Stimulated activated naive CD4-positive, alpha-beta T cell treated with Interleukin-2 at 50 U/mL for 16 hours (primary cell): ENCODE measurements around the gene TCF25.
A peak's percentile ranks its signal among the peaks of the same experiment; 100 is the strongest.
"Not testable (repeated sequence)": the region's sequence is repeated elsewhere in the genome, so short reads cannot be mapped to it uniquely, and the experiment has no call there.

Experiments used
- DNase-seq: peaks from one replicate; lab custom pipeline; 2025; lab: John Stamatoyannopoulos, UW

TCF25 gene, protein sequence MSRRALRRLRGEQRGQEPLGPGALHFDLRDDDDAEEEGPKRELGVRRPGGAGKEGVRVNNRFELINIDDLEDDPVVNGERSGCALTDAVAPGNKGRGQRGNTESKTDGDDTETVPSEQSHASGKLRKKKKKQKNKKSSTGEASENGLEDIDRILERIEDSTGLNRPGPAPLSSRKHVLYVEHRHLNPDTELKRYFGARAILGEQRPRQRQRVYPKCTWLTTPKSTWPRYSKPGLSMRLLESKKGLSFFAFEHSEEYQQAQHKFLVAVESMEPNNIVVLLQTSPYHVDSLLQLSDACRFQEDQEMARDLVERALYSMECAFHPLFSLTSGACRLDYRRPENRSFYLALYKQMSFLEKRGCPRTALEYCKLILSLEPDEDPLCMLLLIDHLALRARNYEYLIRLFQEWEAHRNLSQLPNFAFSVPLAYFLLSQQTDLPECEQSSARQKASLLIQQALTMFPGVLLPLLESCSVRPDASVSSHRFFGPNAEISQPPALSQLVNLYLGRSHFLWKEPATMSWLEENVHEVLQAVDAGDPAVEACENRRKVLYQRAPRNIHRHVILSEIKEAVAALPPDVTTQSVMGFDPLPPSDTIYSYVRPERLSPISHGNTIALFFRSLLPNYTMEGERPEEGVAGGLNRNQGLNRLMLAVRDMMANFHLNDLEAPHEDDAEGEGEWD

GRCh38 chr16:89873109-89873971, at the start of gene TCF25:
Gene TCF25, plus strand, starts transcription at chr16:89873592. Its CDS starts 76 bp downstream, at chr16:89873668.
- peak; percentile 80 for DNase-seq

- DNase-seq: not testable (repeated sequence)
Observed at GRCh38 chr16:89823824-89824148, 49.6 kb upstream of the TCF25 start.

- no peak for DNase-seq
Observed at GRCh38 chr16:89826531-89827382, 46.6 kb upstream of the TCF25 start.

- DNase-seq: no peak
Observed at GRCh38 chr16:89827383-89828198, 45.8 kb upstream of the TCF25 start.

GRCh38 chr16:89828199-89828869, 45.1 kb upstream of the TCF25 start, which contains the start of gene SPIRE2:
Gene SPIRE2, plus strand, starts transcription at chr16:89828475. Its CDS starts 76 bp downstream, at chr16:89828551.
- peak; percentile 65 for DNase-seq

- no peak for DNase-seq
Observed at GRCh38 chr16:89828870-89829629, 44.3 kb upstream of the TCF25 start.

DNA sequence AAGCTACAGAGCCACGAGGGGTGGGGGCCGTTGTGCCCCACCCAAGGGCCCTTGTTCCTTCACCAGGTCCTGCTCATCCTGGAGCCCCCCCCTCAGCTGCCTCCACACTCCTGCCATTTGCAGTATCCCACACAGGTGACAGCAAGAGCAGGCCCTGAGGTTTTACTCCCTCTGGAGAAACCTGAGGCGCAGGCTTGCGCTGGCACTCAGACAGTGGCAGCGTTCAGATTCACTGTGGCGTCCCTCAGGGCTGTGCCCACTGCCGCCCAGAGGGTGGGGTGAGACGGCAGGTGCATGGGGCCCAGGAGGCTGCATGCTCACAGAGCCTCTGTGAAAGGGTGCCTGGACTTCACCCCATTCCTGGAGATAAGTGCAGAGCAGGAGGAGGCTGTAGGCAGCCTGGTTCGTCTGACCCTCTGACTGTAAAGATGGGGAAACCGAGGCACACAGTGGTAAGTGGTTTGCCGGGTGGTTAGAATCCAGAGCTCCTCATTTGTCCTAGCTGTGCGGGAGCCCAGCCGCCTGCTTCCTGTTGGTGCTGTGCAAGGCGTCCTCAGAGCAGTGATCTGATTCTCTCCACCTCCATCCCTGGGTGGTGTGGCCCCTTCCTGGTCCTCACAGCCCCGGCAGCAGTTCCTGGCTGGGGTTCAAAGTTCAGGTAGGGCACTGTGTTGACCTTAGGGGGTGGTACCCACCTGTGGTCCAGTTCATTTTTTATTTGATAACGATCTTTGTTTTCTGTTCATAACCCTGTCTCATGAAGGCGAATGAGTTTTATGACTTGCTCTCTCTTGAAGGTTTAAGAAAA, 43.6 kb upstream of the TCF25 start:
- no peak for DNase-seq

DNA sequence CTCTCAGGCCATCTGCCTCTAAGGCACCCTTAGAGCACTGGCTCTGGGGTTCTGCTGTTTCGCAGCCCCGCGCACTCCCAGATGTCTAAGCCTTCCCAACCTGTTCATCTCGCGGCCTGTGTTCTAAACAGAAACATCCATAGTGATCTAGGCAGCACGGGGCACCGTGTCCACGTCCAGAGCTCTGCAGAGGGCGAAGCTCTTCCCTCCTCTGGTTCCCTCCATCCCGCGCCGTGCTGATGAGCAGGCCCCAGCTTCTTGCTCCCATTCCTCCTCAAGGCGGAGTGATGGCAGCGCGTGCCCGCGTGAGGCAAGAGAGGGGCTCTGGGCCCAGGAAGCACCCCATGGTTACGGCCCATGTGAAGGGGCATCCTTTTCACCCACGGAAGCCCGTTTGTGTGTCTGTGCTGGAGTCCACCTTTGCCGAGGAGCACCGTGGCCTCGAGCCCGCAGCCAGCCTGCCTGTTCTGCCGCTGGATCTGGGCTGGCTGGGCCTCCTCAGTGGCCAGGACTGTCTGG, 41.5 kb upstream of the TCF25 start:
- DNase-seq: no peak

GRCh38 chr16:89833664-89834363, 39.6 kb upstream of the TCF25 start:
- DNase-seq: not testable (repeated sequence)

DNA sequence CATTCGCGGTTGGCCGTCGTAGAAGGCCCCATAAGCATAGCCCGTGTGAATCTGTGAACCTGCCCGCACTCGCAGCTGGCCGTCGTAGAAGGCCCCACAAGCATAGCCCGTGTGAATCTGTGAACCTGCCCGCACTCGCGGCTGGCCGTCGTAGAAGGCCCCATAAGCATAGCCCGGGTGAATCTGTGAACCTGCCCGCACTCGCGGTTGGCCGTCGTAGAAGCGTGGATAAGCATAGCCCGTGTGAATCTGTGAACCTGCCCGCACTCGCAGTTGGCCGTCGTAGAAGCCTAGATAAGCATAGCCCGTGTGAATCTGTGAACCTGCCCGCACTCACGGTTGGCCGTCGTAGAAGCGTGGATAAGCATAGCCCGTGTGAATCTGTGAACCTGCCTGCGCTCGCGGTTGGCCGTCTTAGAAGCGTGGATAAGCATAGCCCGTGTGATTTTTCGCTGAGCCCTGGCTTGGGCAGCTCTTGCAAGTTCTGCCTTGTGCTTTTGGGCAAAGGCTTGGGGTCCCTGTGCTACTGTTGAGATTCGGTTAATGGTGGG, 38.5 kb upstream of the TCF25 start:
- not testable (repeated sequence) for DNase-seq

- not testable (repeated sequence) for DNase-seq
Observed at GRCh38 chr16:89836484-89836883, 36.9 kb upstream of the TCF25 start.

GRCh38 chr16:89837014-89837546, 36.3 kb upstream of the TCF25 start:
- no peak for DNase-seq

DNA sequence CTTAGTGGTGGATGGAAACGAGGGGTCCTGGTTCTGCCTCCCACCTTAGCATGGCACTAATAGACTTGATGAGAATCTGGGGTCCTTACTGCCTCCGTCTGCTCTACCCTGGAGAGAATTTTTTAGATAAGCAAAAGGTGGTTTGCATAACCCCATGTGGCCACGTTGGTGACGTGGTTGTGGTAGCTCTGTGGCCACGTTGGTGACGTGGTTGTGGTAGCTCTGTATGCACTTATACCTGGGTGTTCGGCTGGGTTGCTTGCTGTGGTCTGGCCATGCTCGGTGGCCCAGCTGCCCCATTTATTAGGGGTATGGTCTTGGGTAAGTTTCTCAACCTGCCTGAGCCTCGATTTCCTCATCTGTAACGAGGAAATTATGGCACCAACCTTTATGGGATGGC, 32.1 kb upstream of the TCF25 start:
- no peak for DNase-seq

DNA sequence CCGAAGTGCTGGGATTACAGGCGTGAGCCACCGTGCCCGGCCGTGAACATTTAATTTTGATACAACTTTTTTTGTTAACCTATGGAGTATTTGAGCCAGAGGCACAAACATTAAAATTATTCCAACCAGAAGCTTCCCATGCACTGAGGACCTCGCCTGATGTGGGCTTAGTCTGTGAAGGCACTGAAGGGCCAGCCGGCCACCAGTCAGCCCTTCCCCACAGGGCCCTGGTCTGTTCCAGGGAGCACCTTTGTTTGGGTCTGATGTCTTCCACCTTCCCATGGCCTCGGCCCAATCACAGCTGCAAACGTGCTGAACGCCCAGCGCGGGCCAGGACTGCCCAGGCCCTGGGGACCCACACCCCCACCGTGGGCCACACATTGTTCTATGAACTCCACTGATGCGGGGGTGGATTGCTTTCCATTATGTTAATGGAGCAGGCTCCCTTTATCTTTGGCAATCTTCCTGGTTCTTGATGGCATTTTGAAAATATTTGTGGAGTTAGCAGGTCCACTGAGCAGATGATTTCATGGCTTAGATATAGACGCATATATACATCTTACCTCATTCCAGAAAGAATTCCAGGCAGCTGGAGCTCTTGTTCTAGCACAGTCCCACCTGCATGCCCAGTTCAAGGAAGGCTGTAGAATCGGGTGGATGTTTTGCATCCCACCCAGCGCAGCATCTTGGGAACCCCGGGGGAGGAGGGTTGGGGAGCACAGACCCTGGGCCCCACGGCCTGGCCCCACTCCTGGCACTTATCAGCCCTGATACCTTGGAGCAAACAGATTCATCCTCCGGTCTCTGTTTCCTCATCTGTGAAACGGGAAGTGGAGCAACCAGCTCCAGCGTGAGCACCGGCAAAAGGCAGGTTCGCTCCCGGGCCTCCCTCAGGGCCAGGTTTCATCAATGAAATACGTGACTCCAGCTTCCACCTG, 30.7 kb upstream of the TCF25 start:
- no peak for DNase-seq

DNA sequence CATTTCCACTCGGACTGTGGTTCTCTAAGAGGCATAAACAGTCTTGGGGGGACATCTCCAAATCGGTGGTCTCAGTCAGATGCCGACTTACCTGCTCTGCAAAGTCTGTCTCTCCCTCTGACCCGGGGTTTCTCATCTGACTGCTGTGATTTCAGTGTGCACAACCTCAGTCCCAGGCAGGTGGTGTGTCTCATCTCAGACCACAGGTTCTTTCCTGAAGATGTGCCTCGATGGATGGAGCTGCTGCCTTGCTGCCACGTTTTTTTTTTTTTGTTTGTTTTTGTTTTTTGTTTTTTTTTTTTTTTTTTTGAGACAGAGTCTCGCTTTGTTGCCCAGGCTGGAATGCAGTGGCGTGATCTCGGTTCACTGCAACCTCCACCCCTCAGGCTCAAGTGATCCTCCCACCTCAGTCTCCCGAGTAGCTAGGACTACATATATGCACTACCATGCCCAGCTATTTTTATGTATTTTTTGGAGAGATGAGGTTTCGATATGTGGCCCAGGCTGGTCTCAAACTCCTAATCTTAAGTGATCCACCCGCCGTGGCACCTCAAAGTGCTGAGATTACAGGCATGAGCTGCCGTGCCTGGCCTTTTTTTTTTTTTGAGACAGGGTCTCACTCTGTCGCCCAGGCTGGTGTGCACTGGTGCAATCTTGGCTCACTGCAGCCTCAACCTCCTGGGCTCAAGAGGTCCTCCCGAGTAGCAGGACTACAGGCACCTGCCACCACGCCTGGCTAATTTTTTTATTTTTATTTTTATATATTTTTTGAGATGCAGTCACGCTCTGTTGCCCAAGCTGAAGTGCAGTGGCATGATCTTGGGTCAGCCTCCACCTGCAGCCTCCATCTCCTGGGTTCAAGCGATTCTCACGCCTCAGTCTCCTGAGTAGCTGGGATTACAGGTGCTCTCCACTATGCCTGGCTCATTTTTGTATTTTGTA, 29.7 kb upstream of the TCF25 start:
- no peak for DNase-seq
